Measurements from ENCODE around the gene CCT2. TPM values are rescaled to one million over a fixed set of nuclear protein-coding genes. Genes with fewer than 3 reads are reported as not detected.
A peak's percentile ranks its signal among the peaks of the same experiment; 100 is the strongest.

CCT2 gene
- total and polyA plus RNA-seq, 12 donors = 41.3 to 190 (median 84.6) TPM

- H3K27ac ChIP-seq = no peak overlapping the region
- ATAC-seq (no peak), DNase-seq (no peak)
- no peaks in the 10 kb centered on the region for H3K27me3 ChIP-seq
- intact Hi-C loops (cut with DNase I) = no loop called here
- H3K36me3 ChIP-seq = peaks cover 0 to 9% (median 0%) of the 10 kb centered on the region in 9 donors
- peaks cover 0 to 25% (median 0%) of the 10 kb centered on the region in 11 donors for H3K9me3 ChIP-seq
- no peak overlapping the region for H3K4me3 ChIP-seq
- 96 to 98% methylated on average over 7 of the region's 7 CpGs for WGBS, 2 donors
- TF ChIP-seq CTCF (IDR thresholded peaks at IDR 0.05) = no peak
- no peaks in the 10 kb centered on the region for H3K4me1 ChIP-seq
These were observed 38.4 kb upstream of the CCT2 start for GRCh38 chr12:69546693-69547438.

- intact Hi-C loops (cut with DNase I) = no loop called here
- DNase-seq = no peak
- H3K36me3 ChIP-seq = peaks cover 0 to 9% (median 0%) of the 10 kb centered on the region in 9 donors
- H3K27me3 ChIP-seq = no peaks in the 10 kb centered on the region
- H3K9me3 ChIP-seq = peaks cover 0 to 18% (median 0%) of the 10 kb centered on the region in 11 donors
- H3K27ac ChIP-seq = no peak overlapping the region
- no peak overlapping the region for H3K4me3 ChIP-seq
- no peak for ATAC-seq
- no peak for TF ChIP-seq CTCF (IDR thresholded peaks at IDR 0.05)
- peaks cover 0 to 4% (median 1%) of the 10 kb centered on the region in 9 donors for H3K4me1 ChIP-seq
These were observed 36.6 kb upstream of the CCT2 start for GRCh38 chr12:69548687-69549086.

GRCh38 chr12:69550569-69551350, 34.5 kb upstream of the CCT2 start:
- peaks cover 0 to 12% (median 3%) of the 10 kb centered on the region in 9 donors for H3K4me1 ChIP-seq
- no peak for TF ChIP-seq CTCF (IDR thresholded peaks at IDR 0.05)
- peaks cover 0 to 3% (median 0%) of the 10 kb centered on the region in 9 donors for H3K36me3 ChIP-seq
- ATAC-seq = no peak
- no peak overlapping the region for H3K27ac ChIP-seq
- 91 to 93% methylated on average over 8 of the region's 8 CpGs for WGBS, 2 donors
- no peaks in the 10 kb centered on the region for H3K9me3 ChIP-seq
- no peak for DNase-seq
- no peak overlapping the region for H3K4me3 ChIP-seq
- intact Hi-C loops (cut with DNase I) = no loop called here
- H3K27me3 ChIP-seq = no peaks in the 10 kb centered on the region

- peaks cover 0 to 22% (median 7%) of the 10 kb centered on the region in 9 donors for H3K4me1 ChIP-seq
- H3K27ac ChIP-seq = peak overlapping the region in 2 of 10 donors; percentile 7 to 21
- peaks cover 0 to 7% (median 0%) of the 10 kb centered on the region in 9 donors for H3K36me3 ChIP-seq
- ATAC-seq (peak in 3 of 8 donors; percentile 37 to 66 (median 59)), DNase-seq (peak in 1 of 2 donors; percentile 16)
- no peaks in the 10 kb centered on the region for H3K9me3 ChIP-seq
- TF ChIP-seq CTCF (IDR thresholded peaks at IDR 0.05) = no peak
- intact Hi-C loops (cut with DNase I) = no loop called here
- 48 to 55% methylated on average over 2 of the region's 2 CpGs for WGBS, 2 donors
- H3K4me3 ChIP-seq = no peak overlapping the region
- no peaks in the 10 kb centered on the region for H3K27me3 ChIP-seq
These were observed 31.5 kb upstream of the CCT2 start for GRCh38 chr12:69553628-69554248.

All from heart right ventricle (tissue), 16 donors.